AG04449 (cell line): ENCODE data around the gene HTT.
A peak's percentile ranks its signal among the peaks of the same experiment; 100 is the strongest.

Experiments used
- CTCF ChIA-PET: fragments of 350-600 bp; formaldehyde crosslinking; extraction: SDS; loops from one replicate; lab custom pipeline; 2021; ENCODE audit warnings: antibody characterized with exemption; lab: Yijun Ruan, JAX
- POLR2A ChIA-PET: fragments of 400-600, 350-600 bp; formaldehyde crosslinking; extraction: SDS; loops from one replicate; lab custom pipeline; 2020; ENCODE audit warnings: antibody characterized with exemption, inconsistent platforms; lab: Yijun Ruan, JAX
- DNase-seq: peaks from one replicate; pipeline ENCODE4 v3.0.0-alpha.2; 2010; ENCODE audit warnings: low read depth, low spot score
- H3K4me3 ChIP-seq: 2 replicates; pipeline ENCODE4 v1.5.1; 2011; ENCODE audit warnings: low read depth, mild to moderate bottlenecking, control low read depth, low read length
- CTCF ChIP-seq: IDR thresholded peaks from one replicate; pipeline ENCODE4 v1.5.1; 2011; ENCODE audit warnings: mild to moderate bottlenecking, moderate library complexity, low read length, control low read depth, inconsistent platforms; ENCODE audit not compliant: insufficient read depth; ENCODE audit errors: missing control alignments

Gene HTT

GRCh38 chr4:3233391-3234071 is 159.1 kb downstream of the HTT start:
- no peak for DNase-seq
- peak; percentile 1 for TF ChIP-seq CTCF
- no peak overlapping the region for H3K4me3 ChIP-seq
- POLR2A ChIA-PET = interaction anchor here (0.6 kb wide), 1 partner anchor 274 kb away, joined by 3 read pairs; no protein-coding TSS in a partner anchor
- CTCF ChIA-PET = interaction anchor here (1.0 to 1.9 kb wide), 3 partner anchors 9 to 247 kb away, joined by 3 to 10 read pairs (median 6); no protein-coding TSS in a partner anchor

GRCh38 chr4:3234171-3235029 is 159.9 kb downstream of the HTT start:
- ChIA-PET POLR2A (no interaction called here), CTCF (interaction anchor here (1.0 to 1.8 kb wide), 3 partner anchors 24 to 246 kb away, joined by 3 to 10 read pairs (median 3); no protein-coding TSS in a partner anchor)
- no peak for TF ChIP-seq CTCF
- H3K4me3 ChIP-seq = no peak overlapping the region
- no peak for DNase-seq

GRCh38 chr4:3235030-3235345 is 160.5 kb downstream of the HTT start:
- ChIA-PET POLR2A (no interaction called here), CTCF (interaction anchor here (1.0 kb wide), 1 partner anchor 24 kb away, joined by 3 read pairs; no protein-coding TSS in a partner anchor)
- TF ChIP-seq CTCF = no peak
- no peak overlapping the region for H3K4me3 ChIP-seq
- no peak for DNase-seq

GRCh38 chr4:3235581-3235980 is 161.1 kb downstream of the HTT start:
- ChIA-PET CTCF (interaction anchor here (1.0 to 1.1 kb wide), 2 partner anchors 10 to 23 kb away, joined by 3 read pairs; no protein-coding TSS in a partner anchor), POLR2A (no interaction called here)
- H3K4me3 ChIP-seq = no peak overlapping the region
- TF ChIP-seq CTCF = no peak
- DNase-seq = no peak

GRCh38 chr4:3236326-3236878 is 161.9 kb downstream of the HTT start:
- CTCF ChIA-PET = interaction anchor here (1.1 kb wide), 1 partner anchor 11 kb away, joined by 3 read pairs; no protein-coding TSS in a partner anchor

More at GRCh38 chr4:3236326-3236878, 161.9 kb downstream of the HTT start:
- TF ChIP-seq CTCF = no peak
- POLR2A ChIA-PET = no interaction called here
- no peak overlapping the region for H3K4me3 ChIP-seq
- DNase-seq = no peak
